Measurements from ENCODE around the gene PRSS57.
"Not testable (repeated sequence)": the region's sequence is repeated elsewhere in the genome, so short reads cannot be mapped to it uniquely, and the experiment has no call there.

The PRSS57 gene

DNA sequence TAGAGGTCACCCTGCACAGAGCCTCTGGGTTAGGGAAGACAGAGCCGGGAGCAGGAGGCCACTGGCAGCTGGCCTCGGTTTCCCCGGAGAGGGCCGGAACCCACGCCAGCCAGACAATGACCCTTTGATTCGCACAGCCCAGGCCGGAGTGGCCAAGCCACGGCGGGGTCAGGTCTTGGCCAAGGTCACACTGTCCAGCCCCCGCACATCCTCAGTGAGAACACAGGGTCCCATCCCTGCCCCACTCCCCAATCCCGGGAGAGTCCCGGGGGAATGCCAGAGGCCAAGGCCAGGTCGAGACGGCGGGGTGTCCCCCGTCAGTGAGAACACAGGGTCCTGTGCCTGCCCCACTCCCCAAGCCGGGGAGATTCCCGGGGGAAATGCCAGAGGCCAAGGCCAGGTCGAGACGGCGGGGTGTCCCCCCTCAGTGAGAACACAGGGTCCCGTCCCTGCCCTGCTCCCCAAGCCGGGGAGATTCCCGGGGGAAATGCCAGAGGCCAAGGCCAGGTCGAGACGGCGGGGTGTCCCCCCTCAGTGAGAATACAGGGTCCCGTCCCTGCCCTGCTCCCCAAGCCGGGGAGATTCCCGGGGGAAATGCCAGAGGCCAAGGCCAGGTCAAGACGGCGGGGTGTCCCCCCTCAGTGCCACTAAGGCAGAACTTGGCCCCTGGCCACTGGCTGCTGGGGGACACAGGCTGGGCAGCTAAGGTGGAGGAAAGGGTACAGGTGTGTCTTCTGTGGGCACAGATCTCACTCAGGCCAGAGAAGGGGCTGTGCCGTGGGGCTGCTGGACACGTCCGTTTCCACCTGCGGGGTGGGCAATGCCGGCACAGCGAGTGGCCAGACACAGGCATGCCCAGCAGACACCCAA is 20.7 kb downstream of the PRSS57 start:
- DNase-seq (ENCODE audit: low read depth), result no peak

DNA sequence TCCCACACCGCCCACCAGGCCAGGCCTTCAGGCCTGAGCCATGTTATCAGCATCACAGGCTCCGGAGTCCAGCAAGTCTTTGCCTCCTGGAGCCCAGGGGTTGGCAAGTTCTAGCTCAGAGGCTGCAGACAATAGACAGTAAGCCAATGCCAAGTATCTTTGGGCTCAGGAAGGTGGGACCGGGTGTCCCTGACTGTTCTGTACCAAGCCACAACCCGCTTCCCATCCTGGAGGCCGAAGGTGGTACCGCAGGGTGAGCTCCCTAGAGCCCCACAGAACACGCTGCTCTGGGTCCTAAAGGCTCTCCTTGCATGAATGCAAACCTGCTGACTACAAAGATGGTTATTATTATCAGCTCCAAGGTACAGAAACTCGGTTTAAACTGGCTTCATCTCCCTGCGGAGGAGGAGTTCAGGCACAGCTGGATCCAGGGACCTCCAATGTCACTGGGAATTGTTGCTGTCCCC is 24.6 kb downstream of the PRSS57 start:
- DNase-seq (ENCODE audit: low read depth), result no peak

DNA sequence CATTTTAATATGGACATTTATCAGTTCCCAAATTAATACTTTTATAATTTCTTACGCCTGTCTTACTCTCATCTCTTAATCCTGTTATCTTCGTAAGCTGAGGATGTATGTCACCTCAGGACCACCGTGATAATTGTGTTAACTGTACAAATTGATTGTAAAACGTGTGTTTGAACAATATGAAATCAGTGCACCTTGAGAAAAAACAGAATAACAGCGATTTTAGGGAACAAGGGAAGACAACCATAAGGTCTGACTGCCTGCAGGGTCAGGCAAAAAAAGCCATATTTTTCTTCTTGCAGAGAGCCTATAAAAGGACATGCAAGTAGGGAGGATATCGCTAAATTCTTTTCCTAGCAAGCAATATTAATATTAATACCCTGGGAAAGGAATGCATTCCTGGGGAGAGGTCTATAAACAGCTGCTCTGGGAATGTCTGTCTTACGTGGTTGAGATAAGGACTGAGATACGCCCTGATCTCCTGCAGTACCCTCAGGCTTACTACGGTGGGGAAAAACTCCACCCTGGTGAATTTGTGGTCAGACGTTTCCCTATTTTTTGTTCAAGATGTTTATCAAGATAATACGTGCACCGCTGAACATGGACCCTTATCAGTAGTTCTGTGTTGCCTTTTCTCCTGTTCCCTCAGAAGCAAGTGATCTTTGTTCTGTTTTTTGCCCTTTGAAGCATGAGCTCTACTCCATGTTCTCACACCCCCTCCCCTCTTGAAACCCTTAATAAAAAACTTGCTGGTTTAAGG is 26.4 kb downstream of the PRSS57 start:
- DNase-seq (ENCODE audit: low read depth), result peak; percentile 35

DNA sequence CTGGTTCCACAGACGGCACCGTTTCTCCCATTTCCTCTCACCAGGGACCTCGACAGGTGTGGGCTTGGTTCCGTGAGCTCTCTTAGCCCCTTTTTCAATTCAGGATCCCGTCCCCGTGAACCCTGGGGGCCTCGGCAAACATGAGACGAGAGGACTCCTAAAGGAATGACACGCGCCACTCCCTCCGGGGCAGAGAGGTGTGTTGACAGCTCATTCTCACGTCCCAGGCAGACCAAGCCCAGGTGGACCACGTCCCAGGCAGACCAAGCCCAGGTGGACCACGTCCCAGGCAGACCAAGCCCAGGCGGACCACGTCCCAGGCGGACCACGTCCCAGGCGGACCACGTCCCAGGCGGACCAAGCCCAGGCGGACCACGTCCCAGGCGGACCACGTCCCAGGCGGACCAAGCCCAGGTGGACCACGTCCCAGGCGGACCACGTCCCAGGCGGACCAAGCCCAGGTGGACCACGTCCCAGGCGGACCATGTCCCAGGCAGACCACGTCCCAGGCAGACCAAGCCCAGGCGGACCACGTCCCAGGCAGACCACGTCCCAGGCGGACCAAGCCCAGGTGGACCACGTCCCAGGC is 28.2 kb downstream of the PRSS57 start:
- DNase-seq (ENCODE audit: low read depth), result not testable (repeated sequence)

DNA sequence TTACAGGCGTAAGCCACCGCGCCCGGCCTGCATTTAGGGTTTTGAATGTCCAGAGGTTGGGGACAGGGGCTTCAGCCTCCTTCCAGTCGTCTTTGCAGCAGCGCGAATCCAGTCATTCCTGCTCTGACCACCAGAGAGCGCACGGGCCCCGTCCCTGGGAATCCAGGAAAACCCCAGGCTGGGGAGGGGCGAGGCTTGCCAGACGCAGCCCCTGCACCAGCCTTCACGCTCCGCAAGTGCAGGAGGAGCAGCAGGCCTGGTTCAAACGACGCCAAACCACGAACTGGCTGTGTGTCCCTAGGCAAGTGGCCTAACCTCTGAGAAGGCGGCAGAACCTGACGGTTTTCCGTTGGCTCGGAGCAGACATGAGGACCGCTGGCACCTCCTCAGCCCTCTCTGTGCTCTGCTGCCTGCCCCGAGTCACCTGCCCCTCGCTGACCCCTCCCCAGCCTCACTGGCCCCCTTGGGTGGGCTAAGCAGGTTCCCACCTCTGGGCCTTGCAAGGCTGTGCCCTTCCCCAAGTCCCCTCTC is 30.3 kb downstream of the PRSS57 start:
- peak; percentile 57 for DNase-seq (ENCODE audit: low read depth)

DNA sequence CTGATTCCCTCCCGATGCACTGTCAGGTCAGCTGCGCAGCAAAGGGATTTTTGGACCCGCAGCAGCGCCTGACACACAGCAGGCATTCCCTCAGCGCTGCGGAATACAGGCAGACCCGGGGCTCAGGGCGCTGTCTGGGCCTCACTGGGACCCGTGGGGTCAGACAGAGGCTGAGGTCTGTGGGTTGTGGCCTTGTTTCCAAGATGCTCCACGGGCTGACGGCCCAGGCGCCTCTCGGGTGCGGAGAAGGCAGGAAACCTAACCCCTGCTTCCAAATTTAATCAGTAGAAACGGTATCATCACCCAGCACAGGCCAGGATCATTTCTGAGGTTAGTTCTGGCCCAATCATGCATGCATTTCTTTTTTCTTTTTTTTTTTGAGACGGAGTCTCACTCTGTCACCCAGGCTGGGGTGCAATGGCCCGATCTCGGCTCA is 31.6 kb downstream of the PRSS57 start:
- DNase-seq (ENCODE audit: low read depth), result no peak

DNA sequence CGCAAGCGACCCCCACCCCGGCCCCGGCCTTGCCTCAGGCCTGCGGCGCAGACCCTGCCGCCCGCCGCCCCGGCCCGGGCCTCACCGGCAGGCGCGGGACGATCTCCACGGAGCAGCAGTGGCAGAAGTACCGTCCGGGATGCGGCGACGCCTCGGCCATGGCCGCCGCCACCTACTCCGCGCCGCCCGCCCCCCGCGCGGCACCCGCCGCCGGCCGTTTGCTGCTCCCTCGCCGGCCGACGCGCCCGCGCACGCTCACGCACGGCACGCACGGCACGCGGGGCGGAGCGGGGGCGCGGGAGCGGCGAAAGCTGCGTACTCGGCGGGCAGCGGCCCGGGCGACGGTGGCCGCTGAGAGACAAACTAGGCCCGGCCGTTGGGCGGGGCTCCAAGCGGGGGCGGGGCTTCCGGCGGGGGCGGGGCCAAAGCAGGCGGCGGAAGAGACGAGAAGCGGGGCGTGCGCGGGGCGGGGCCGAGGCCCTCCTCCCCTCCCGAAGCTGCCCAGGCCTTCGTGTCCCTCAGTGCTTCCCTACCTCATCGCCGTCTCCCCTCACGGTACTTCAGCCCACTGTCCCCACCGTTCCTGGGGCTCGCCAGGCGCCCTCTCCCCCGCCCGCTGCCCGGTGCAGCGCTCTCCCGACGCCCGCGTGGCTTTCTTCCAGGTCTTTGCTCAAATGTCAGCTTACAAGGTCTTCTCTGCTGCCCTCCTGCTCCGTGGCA is 32.1 kb downstream of the PRSS57 start, which contains the start of gene RNF126:
Gene RNF126, minus strand, starts transcription at position 253 of the 720 bp plus-strand sequence. Its CDS starts 93 bp downstream, at position 160.
- peak; percentile 87 for DNase-seq (ENCODE audit: low read depth)

DNA sequence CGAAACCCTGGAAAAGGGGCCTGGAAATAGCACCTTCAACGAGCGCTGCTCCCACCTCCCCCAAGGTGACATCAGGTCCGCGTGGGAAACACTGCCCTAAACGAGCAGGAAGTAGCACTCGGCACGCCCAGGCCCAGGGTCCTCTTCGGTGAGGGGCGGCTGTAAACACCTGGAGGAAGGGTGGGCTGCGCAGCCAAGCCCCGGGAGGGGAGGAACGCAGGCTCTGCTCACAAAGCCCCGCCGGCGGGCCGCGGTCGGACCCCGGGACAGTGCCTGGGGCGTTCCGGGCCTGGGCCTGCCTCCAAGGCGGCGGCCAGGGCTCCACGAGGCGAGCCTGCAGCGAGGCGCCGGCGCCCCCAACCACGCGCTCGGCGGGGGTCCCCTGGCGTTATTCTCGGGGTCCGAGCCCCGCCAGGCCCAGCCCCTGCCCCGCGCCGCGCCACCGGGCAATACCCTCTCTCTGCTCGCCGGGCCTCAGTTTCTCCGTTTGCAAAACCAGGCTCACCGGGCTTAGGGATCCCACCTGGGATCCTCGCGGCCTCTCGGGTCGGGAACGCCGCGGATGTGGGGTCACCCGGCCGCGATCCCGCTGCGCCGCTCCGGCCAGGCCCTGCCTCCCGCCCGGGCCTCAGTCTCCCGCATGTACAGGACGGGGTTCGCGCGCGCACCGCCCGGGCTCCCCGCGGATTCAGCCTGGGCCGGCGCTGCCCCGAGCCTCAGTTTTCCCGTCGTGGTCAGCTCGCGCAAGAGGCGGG is 32.9 kb downstream of the PRSS57 start:
- DNase-seq (ENCODE audit: low read depth), result peak; percentile 35

DNA sequence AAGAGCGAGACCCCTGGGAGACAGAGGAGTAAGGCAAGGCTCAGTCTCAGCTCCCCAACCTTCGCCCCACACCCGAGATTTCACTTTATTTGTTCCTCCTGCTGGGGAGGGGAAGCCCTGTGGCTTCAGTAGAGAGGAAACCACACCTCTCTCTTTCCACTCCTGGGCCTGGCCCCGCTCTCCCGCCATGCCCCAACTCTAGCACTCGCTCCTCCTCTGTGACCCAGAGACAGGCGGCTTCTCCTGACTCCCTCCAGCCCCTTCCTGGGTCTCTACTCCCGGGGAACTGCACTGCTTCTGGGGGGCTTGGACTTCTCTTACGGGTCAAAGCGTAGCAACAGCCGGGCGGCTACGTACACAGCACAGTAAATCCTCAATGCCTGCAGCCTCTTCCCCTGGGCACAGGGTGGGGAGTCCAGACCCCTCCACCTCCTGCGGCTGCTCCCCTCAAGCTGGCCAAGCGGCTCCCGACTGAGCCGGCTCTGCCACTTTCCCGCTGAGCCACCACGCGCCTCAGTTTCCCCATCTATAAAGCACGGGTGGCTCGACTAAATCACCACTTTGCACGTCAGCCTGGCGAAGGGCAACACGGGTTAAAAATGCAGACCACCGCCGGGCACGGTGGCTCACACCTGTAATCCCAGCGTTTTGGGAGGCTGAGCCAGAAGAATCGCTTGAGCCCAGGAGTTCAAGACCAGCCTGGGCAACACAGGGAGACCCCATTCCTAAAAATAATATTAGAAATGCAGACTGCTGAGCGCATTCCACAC is 33.6 kb downstream of the PRSS57 start:
- no peak for DNase-seq (ENCODE audit: low read depth)

DNA sequence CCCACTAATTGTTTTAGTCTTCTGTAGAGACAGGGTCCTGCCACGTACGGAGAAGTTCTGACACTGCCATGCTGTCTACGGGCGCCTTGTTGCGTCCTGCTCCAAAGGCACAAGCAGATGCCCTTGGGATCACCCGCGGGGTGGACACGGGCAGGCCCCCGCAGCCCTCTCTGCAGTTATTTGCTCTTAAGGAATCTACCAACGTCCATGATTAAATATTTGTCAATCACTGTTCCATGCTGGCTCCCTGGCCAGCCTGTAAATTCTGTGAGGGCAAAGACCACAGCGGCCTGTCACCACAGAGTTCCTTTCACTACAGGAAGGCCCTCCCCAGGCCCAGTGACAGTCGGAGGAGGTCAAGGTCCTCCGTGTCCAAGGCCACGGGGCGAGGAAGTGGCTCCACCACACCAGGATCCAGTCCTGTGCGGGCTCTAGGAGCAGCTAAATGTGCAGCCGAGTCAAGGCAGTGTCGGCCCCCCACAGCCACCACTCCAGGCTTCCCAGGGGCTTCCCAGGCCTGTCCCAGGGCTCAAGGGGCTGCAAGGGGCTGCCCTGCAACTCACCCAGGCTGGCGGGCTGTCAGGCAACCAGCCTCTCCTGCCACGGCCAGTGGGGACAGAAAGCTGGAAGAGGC is 34.3 kb downstream of the PRSS57 start:
- DNase-seq (ENCODE audit: low read depth), result no peak

DNA sequence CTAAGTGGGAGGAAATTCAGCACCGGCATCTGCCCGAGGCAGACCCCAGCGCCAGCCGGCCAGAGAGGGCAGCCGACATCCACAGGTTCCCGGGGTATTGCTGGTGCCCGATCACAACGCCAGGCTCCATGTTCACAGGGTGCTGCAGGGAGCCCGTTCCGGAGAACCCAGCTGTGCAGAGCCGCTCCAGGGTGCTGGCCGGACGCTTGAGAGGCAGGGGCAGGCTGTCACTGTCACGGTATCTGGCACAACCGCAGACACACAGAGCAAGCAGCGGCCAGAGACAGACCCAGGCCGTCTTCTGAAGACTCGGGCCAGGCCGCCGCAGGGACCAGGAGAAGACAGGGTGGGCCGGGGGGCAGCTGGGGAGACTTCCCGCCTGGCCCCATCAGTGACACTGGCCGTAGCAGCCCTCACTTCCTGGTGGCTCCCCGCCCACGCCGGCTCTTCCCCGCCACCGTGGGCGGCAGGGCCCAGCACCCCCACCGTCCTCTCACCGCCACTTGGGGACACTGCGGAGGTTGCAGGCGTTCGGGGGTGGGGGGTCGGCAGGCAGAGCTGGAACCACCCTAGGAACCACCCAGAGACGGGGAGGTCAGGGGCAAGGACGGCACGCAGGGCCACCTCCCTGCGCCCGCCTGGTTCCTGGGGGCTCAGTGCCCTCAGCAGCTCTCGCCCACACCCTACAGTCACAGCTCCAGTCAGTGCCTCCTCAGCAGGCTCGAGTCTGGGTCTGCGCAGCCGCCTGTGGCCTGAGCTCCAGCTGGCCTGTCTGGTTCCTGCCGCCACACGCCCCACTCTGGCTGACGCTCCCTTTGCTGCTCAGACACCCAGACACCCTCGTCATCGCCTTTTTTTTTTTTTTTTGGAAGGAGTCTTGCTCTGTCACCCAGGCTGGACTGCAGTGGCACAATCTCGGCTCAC is 36.1 kb downstream of the PRSS57 start:
- no peak for DNase-seq (ENCODE audit: low read depth)

DNA sequence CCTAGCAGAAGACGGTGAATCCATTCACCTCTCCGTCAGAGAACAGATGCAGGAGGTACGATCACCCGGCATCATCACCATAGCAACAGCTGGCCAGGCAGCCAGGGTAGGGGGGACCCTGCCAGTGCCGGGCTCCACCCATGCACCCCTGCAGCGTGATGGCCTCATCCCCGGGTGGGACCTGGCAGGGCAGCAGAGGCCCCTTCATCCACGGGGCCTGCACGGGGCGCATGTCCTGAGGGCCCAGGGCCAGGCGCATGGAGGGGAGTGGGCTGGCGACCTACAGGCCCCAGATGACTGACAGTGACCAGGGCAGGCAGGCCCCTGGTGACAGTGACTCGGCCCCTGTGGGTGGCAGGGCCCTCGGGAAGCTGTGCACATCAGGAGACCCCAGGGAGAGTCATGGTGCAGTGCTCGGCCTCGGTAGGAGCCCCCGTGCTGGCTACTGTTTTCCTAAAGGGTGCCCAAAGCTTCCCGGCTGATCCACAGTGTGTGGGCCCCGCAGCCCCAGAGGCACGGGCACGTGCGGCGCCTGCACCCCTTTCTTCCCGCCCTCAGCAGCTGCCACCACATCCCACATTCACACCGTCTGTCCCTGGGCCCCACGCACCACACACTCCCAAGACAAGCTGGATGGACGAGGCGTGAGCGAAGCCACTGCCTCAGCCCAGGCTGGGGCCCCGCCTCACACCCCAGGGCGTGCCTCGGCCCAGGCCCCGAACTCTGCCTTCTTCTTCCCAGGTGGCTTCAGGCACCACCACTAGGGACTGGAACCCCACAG is 37.0 kb downstream of the PRSS57 start:
- no peak for DNase-seq (ENCODE audit: low read depth)

DNA sequence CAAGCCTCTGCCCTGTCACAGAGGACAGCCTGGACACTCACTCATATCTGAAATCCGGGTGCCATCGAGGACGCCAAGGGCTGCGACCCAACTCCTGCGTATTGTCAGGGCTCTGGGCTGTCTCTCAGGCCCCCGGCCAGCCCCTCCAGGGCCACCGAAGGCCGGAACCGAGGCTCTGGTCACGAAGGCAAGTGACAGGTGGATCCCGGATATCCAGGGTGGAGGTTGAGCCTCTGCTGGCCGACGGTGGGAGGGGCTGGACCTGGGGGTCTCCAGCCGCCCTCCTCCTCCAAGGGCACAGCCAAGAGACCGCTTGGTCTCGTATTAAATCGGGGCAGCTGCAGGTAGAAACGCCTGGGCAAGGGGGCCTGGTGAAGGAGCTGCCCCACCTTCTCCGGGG is 37.6 kb downstream of the PRSS57 start:
- no peak for DNase-seq (ENCODE audit: low read depth)

DNA sequence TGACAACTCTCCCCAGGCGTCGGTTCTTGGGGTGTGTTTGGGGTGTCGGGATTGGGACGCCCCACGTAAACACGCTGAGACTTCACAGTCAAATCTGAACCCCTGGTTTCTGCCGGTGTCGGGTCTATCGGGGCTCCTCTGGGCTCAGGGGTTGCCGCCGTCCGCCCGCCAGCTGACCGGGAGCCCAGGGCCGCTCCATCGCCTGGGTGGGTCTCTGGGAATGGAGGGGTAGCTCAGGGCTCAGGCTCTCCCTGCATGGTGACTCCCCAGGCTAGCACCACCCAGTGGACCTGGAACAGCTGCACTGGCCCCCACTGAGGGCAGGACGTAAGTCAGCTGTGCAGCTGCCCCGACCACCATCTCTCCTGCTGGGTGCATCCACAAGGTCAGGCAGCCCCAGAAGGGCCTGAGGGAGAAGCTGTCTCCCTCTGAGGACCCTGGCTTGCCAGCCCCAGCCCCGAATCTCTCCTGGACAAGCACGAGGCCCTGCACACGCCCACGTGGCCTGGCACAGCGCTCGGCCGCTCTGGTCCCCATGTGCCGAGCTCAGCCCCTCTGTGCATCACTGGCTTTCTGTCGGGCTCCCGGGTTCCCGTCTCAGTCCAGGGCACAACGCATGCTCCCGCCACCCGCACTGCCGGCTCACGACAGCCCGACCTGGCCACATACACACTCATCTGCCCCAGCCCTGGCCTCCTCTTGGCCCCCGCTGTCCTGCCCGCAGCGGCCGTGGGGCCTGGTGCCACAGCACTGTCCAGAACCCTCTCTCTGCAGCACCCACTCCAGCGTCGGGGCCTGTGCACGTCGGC is 38.3 kb downstream of the PRSS57 start:
- DNase-seq (ENCODE audit: low read depth), result no peak

DNA sequence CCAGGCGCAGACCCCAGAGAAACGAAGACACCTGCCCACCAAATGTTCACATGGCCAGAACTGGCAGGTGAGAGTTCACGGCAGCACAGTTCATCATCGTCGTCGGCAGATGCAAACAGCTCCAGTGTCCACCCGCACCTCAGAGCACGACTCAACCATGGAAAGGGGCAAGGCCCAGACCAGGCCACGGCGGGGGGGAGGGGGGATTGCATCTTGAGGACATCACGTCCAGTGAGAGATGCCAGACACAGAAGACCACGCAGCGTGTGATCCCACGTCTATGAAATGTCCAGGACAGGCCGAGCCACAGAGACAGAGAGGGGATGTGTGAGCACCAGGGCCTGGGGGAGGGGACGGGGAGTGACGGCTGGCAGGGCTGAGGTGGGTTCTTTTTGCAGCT is 39.6 kb downstream of the PRSS57 start:
- DNase-seq (ENCODE audit: low read depth), result no peak

DNA sequence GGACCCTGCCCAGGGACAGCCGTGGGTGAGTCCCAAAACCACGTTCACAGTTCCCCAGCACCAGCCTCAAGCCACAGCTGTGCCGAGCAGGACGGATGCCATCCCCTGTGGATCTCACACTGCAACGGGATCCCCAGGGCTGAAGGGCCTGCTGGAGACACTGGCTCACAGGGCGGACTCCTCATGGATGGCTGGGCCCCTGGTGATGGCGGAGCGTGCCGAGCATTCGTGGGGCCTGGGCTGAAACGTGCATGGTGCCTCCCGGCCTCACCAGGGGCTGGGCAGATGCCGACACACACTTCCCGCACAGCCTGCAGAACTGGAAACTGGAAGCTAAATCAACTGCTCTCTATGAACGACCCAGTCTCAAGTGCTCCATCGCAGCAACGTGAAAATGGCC is 41.8 kb downstream of the PRSS57 start:
- no peak for DNase-seq (ENCODE audit: low read depth)

Data from iris pigment epithelial cell (primary cell).